ENCODE data around the gene FBXO27.

The FBXO27 gene

GRCh38 chr19:39021063-39021462, 11.3 kb downstream of the FBXO27 start:
- TF ChIP-seq CTCF (IDR thresholded peaks at IDR 0.05; ENCODE audit: low read depth, low read length, missing control alignments): no peak
- in situ Hi-C loops (cut with HindIII; ENCODE audit: low pct_ligation_motif_present, low sequenced_read_pairs): no loop called here

GRCh38 chr19:39017646-39018045, 14.7 kb downstream of the FBXO27 start:
- no peaks in the 10 kb centered on the region for H3K36me3 ChIP-seq (replicated peaks)
- in situ Hi-C loops (cut with HindIII; ENCODE audit: low pct_ligation_motif_present, low sequenced_read_pairs): no loop called here
- H3K4me3 ChIP-seq (ENCODE audit: low read depth, low read length): no peak overlapping the region
- DNase-seq: no peak
- no peaks in the 10 kb centered on the region for H3K27me3 ChIP-seq (replicated peaks)
- no peak for TF ChIP-seq CTCF (IDR thresholded peaks at IDR 0.05; ENCODE audit: low read depth, low read length, missing control alignments)
- no peak overlapping the region for H3K27ac ChIP-seq

More at GRCh38 chr19:39021063-39021462, 11.3 kb downstream of the FBXO27 start:
- no peak overlapping the region for H3K27ac ChIP-seq
- H3K36me3 ChIP-seq (replicated peaks): no peaks in the 10 kb centered on the region
- DNase-seq: no peak
- no peaks in the 10 kb centered on the region for H3K27me3 ChIP-seq (replicated peaks)
- no peak overlapping the region for H3K4me3 ChIP-seq (ENCODE audit: low read depth, low read length)

GRCh38 chr19:39017026-39017425, 15.3 kb downstream of the FBXO27 start:
- in situ Hi-C loops (cut with HindIII; ENCODE audit: low pct_ligation_motif_present, low sequenced_read_pairs): no loop called here
- DNase-seq: no peak
- H3K27me3 ChIP-seq (replicated peaks): no peaks in the 10 kb centered on the region
- TF ChIP-seq CTCF (IDR thresholded peaks at IDR 0.05; ENCODE audit: low read depth, low read length, missing control alignments): no peak
- no peak overlapping the region for H3K4me3 ChIP-seq (ENCODE audit: low read depth, low read length)
- no peaks in the 10 kb centered on the region for H3K36me3 ChIP-seq (replicated peaks)
- H3K27ac ChIP-seq: no peak overlapping the region

- in situ Hi-C loops (cut with HindIII; ENCODE audit: low pct_ligation_motif_present, low sequenced_read_pairs): no loop called here
- H3K36me3 ChIP-seq (replicated peaks): no peaks in the 10 kb centered on the region
Observed at GRCh38 chr19:39014037-39014436, 18.3 kb downstream of the FBXO27 start.

GRCh38 chr19:39009001-39009400, 23.3 kb downstream of the FBXO27 start:
- H3K36me3 ChIP-seq (replicated peaks): no peaks in the 10 kb centered on the region
- no peak for TF ChIP-seq CTCF (IDR thresholded peaks at IDR 0.05; ENCODE audit: low read depth, low read length, missing control alignments)
- DNase-seq: no peak
- in situ Hi-C loops (cut with HindIII; ENCODE audit: low pct_ligation_motif_present, low sequenced_read_pairs): no loop called here
- no peak overlapping the region for H3K4me3 ChIP-seq (ENCODE audit: low read depth, low read length)
- H3K27ac ChIP-seq: no peak overlapping the region
- H3K27me3 ChIP-seq (replicated peaks): no peaks in the 10 kb centered on the region

More at GRCh38 chr19:39014037-39014436, 18.3 kb downstream of the FBXO27 start:
- Histone ChIP-seq H3K4me3 (ENCODE audit: low read depth, low read length) (no peak overlapping the region), H3K27me3 (replicated peaks) (no peaks in the 10 kb centered on the region), H3K27ac (no peak overlapping the region)
- DNase-seq: no peak
- TF ChIP-seq CTCF (IDR thresholded peaks at IDR 0.05; ENCODE audit: low read depth, low read length, missing control alignments): no peak

GRCh38 chr19:39008137-39008536, 24.2 kb downstream of the FBXO27 start:
- Histone ChIP-seq H3K27me3 (replicated peaks) (no peaks in the 10 kb centered on the region), H3K27ac (no peak overlapping the region), H3K36me3 (replicated peaks) (no peaks in the 10 kb centered on the region), H3K4me3 (ENCODE audit: low read depth, low read length) (no peak overlapping the region)
- in situ Hi-C loops (cut with HindIII; ENCODE audit: low pct_ligation_motif_present, low sequenced_read_pairs): no loop called here
- no peak for DNase-seq
- no peak for TF ChIP-seq CTCF (IDR thresholded peaks at IDR 0.05; ENCODE audit: low read depth, low read length, missing control alignments)

Data from brain microvascular endothelial cell (primary cell).